Tongue (tissue), 2 donors: Measurements from ENCODE around the gene TAMM41. TPM values are rescaled to one million over a fixed set of nuclear protein-coding genes. Genes with fewer than 3 reads are reported as not detected.
"Not testable (repeated sequence)": the region's sequence is repeated elsewhere in the genome, so short reads cannot be mapped to it uniquely, and the experiment has no call there.

Experiments used
- DNase-seq: peaks from one replicate; pipeline ENCODE4 v3.0.0-alpha.2; 2015
- total RNA-seq: library from RNA; depleted of rRNA; stranded (reverse); fragments of >200 nt; gene quantifications from one replicate; pipeline ENCODE4 v1.2.3, GENCODE V29; 2014

Gene TAMM41
- total RNA-seq, 1 donor from 2014 or later, result 12.6 TPM

- DNase-seq, result no peak
These were observed 32.0 kb downstream of the TAMM41 start for GRCh38 chr3:11814663-11815062.

GRCh38 chr3:11810276-11810675, 36.4 kb downstream of the TAMM41 start:
- no peak for DNase-seq

GRCh38 chr3:11808231-11808630, 38.5 kb downstream of the TAMM41 start:
- DNase-seq, result peak; percentile 39

GRCh38 chr3:11807686-11808085, 39.0 kb downstream of the TAMM41 start:
- peak; percentile 32 for DNase-seq

- DNase-seq, result no peak
These were observed 41.0 kb downstream of the TAMM41 start for GRCh38 chr3:11805716-11806115.

GRCh38 chr3:11803977-11804892, 42.5 kb downstream of the TAMM41 start:
- DNase-seq, result peak; percentile 40

- DNase-seq, result no peak
These were observed 46.9 kb downstream of the TAMM41 start for GRCh38 chr3:11799791-11800190.

- no peak for DNase-seq
These were observed 51.8 kb downstream of the TAMM41 start for GRCh38 chr3:11794927-11795326.

GRCh38 chr3:11791339-11792200, 55.1 kb downstream of the TAMM41 start:
- DNase-seq, result no peak

- DNase-seq, result no peak
These were observed 57.3 kb downstream of the TAMM41 start for GRCh38 chr3:11789412-11789811.

- DNase-seq, result no peak
These were observed 61.7 kb downstream of the TAMM41 start for GRCh38 chr3:11784971-11785377.

GRCh38 chr3:11780341-11780740, 66.3 kb downstream of the TAMM41 start:
- no peak for DNase-seq

- DNase-seq, result no peak
These were observed 67.1 kb downstream of the TAMM41 start for GRCh38 chr3:11779626-11780025.

- DNase-seq, result no peak
These were observed 68.4 kb downstream of the TAMM41 start for GRCh38 chr3:11778248-11778647.

- DNase-seq, result no peak
These were observed 70.3 kb downstream of the TAMM41 start for GRCh38 chr3:11776346-11776745.

GRCh38 chr3:11775493-11775892, 71.2 kb downstream of the TAMM41 start:
- no peak for DNase-seq

GRCh38 chr3:11774296-11774877, 72.3 kb downstream of the TAMM41 start:
- peak; percentile 73 for DNase-seq

GRCh38 chr3:11771931-11772330, 74.8 kb downstream of the TAMM41 start:
- DNase-seq, result not testable (repeated sequence)

GRCh38 chr3:11770477-11771391, 76.0 kb downstream of the TAMM41 start:
- DNase-seq, result peak; percentile 87

- peak; percentile 15 for DNase-seq
These were observed 76.8 kb downstream of the TAMM41 start for GRCh38 chr3:11769704-11770476.

GRCh38 chr3:11768604-11769003, 78.1 kb downstream of the TAMM41 start:
- DNase-seq, result no peak
